K562 (cell line): ENCODE data around the gene B9D2. TPM values are rescaled to one million over a fixed set of nuclear protein-coding genes. Genes with fewer than 3 reads are reported as not detected.

Source experiments
- ATF7 ChIP-seq: fragments of 450-650 bp; IDR thresholded peaks from 2 replicates; pipeline ENCODE4 v1.7.1; 2014; ENCODE audit warnings: mild to moderate bottlenecking, moderate library complexity
- BHLHE40 ChIP-seq: IDR thresholded peaks from 2 replicates; pipeline ENCODE4 v1.6.1; 2011; ENCODE audit warnings: low read length, improper control_type of control experiment
- DPF2 ChIP-seq: fragments of 450-650 bp; IDR thresholded peaks from 2 replicates; pipeline ENCODE4 v1.6.1; 2016
- ETV1 ChIP-seq: fragments of 450-650 bp; conservative IDR thresholded peaks from 2 replicates; pipeline ENCODE4 v1.6.1; 2016; ENCODE audit warnings: missing genetic modification characterization, control low read depth, low read depth, missing compliant biosample characterization
- ETV6 ChIP-seq, 3 experiments: fragments of 150-350 bp in 1 of 3; sonication (generic) in 1 of 3; formaldehyde crosslinking in 1 of 3; IDR thresholded peaks; 2 replicates each; pipeline versions ENCODE4 v1.6.1 to v1.8.0; 2014 to 2022; ENCODE audit warnings: borderline replicate concordance in 2 of 3, low read depth in 2 of 3, antibody characterized with exemption in 1 of 3, low read length in 1 of 3, mild to moderate bottlenecking in 1 of 3, missing genetic modification reagents in 1 of 3
- MAFG ChIP-seq: fragments of 450-650 bp; conservative IDR thresholded peaks from 2 replicates; pipeline ENCODE4 v1.6.1; 2016; ENCODE audit warnings: missing genetic modification characterization, missing compliant biosample characterization
- MED1 ChIP-seq: sonication (generic); formaldehyde crosslinking; IDR thresholded peaks from 2 replicates; pipeline ENCODE4 v1.8.1; 2023; ENCODE audit warnings: missing genetic modification reagents, borderline replicate concordance
- MXI1 ChIP-seq: IDR thresholded peaks from 2 replicates; pipeline ENCODE4 v1.6.1; 2011; ENCODE audit warnings: low read depth, mild to moderate bottlenecking, improper control_type of control experiment, low read length
- NELFE ChIP-seq: IDR thresholded peaks from 2 replicates; pipeline ENCODE4 v1.6.1; 2011; ENCODE audit warnings: mild to moderate bottlenecking; ENCODE audit not compliant: insufficient read depth, insufficient read length
- PPARD ChIP-seq: fragments of 250-450 bp; sonication (Bioruptor Pico); IDR thresholded peaks from 2 replicates; pipeline ENCODE4 v1.8.0; 2022; ENCODE audit warnings: inconsistent platforms, mild to moderate bottlenecking, moderate library complexity
- RUNX1 ChIP-seq: sonication (generic); IDR thresholded peaks from 2 replicates; pipeline ENCODE4 v1.6.1; 2016; ENCODE audit warnings: antibody characterized with exemption, low read depth
- SOX6 ChIP-seq: fragments of 450-650 bp; IDR thresholded peaks from 2 replicates; pipeline ENCODE4 v1.6.1; 2014; ENCODE audit warnings: mild to moderate bottlenecking
- TRIM25 ChIP-seq: fragments of 450-650 bp; IDR thresholded peaks from 2 replicates; pipeline ENCODE4 v1.7.0; 2016; ENCODE audit warnings: borderline replicate concordance
- U2AF1 ChIP-seq: fragments of 200-400 bp; formaldehyde crosslinking; optimal IDR thresholded peaks from 2 replicates; pipeline ENCODE3; 2017; ENCODE audit warnings: mild to moderate bottlenecking, low read depth, low read length, moderate library complexity
- ZEB2 ChIP-seq: fragments of 450-650 bp; IDR thresholded peaks from 2 replicates; pipeline ENCODE4 v1.6.1; 2016
- ZFP91 ChIP-seq: sonication (generic); formaldehyde crosslinking; IDR thresholded peaks from 2 replicates; pipeline ENCODE4 v1.8.0; 2022; ENCODE audit warnings: mild to moderate bottlenecking, missing genetic modification reagents
- ZNF140 ChIP-seq: fragments of 250-450 bp; sonication (Bioruptor Pico); IDR thresholded peaks from 2 replicates; pipeline ENCODE4 v1.8.0; 2021; ENCODE audit warnings: moderate library complexity, mild to moderate bottlenecking, inconsistent platforms
- ZNF146 ChIP-seq: IDR thresholded peaks from one replicate; pipeline ENCODE4 v1.6.1; 2018; ENCODE audit warnings: missing compliant biosample characterization; ENCODE audit not compliant: unreplicated experiment
- ZNF184 ChIP-seq: sonication (generic); formaldehyde crosslinking; IDR thresholded peaks from 2 replicates; pipeline ENCODE4 v1.5.0; 2020; ENCODE audit warnings: missing genetic modification reagents
- ZNF408 ChIP-seq: fragments of 250-450 bp; sonication (Bioruptor Pico); IDR thresholded peaks from 2 replicates; pipeline ENCODE4 v1.4.0; 2020; ENCODE audit warnings: low read depth, mild to moderate bottlenecking, moderate library complexity
- ZNF655 ChIP-seq: fragments of 250-450 bp; sonication (Bioruptor Pico); IDR thresholded peaks from 2 replicates; pipeline ENCODE4 v1.5.0; 2021
- ZNF77 ChIP-seq: fragments of 250-450 bp; sonication (Bioruptor Pico); IDR thresholded peaks from 2 replicates; pipeline ENCODE4 v1.5.0; 2020
- polyA plus RNA-seq, 8 experiments: library from polyadenylated mRNA; depleted of rRNA in 4 of 8; stranded (reverse) in 5 of 8; unstranded in 3 of 8; fragments of >200 nt; fragmentation: Nextera tagmentation in 2 of 8; fragmentation: Illumina TruSeq in 1 of 8; extraction: Ambion mirVana in 2 of 8; extraction: Trizol in 1 of 8; gene quantifications; 2 replicates each; pipeline versions ENCODE4 v1.2.1 to v1.2.3, GENCODE V29; 2011 to 2014; ENCODE audit warnings: inconsistent platforms in 1 of 8, missing spikeins in 1 of 8
- total RNA-seq, 7 experiments: library from RNA; depleted of rRNA in 6 of 7; stranded (reverse); fragments of >200 nt in 6 of 7; fragmentation: Illumina TruSeq in 2 of 7; extraction: Trizol in 2 of 7; gene quantifications; 2 replicates each; pipeline versions ENCODE4 v1.2.1 to v1.2.3, GENCODE V29; 2011 to 2021; ENCODE audit warnings: low replicate concordance in 1 of 7
- TF ChIP-seq, protein P1 (sequence below): sonication (generic); formaldehyde crosslinking; IDR thresholded peaks from 2 replicates; pipeline ENCODE4 v1.8.1; 2022; ENCODE audit warnings: missing genetic modification reagents

The B9D2 gene
- total and polyA plus RNA-seq, 9 of the 15 experiments (the other 6 are each of a cell fraction or from before 2014, with no cell fraction given), result 0.83 to 6.9 (median 2.8) TPM

DNA sequence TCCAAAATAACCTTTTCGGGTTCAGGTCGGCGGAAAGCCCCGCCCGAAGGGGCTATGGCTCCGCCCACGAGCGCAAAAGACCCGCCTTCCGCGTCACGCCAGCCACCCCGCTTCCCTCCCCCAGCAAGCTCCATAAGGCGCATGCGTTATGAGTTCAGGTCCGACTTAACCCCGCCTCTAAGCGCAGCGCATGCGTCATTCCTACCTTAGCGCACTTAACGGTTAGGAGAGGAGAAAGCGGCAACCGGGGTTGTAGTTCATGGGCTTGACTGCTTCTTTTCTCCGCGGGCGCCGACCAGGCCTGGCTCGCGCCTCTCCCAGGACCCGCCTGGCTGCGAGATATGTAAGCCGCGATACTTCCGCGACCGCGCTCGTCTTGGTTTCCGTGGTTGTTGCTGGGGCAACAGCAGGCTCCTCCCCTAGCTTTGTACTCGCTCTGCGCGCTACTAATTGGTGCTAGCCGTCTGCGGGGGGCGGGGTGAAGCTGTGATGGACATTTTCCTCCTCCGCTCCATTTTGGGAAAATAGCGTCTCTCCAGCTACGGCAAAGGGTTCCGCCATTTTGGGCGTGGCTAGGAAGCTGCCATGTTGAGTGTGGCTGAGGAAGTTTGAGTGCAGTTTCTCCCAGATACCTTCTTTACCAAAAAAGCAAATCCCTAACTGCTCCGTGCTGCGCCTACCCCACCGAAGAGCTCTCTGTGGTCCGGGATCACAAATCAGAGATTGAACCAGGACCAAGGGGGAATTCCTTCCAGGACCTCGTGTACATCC lies at the start of gene B9D2 (continued):
- TF ChIP-seq, protein P1, sequence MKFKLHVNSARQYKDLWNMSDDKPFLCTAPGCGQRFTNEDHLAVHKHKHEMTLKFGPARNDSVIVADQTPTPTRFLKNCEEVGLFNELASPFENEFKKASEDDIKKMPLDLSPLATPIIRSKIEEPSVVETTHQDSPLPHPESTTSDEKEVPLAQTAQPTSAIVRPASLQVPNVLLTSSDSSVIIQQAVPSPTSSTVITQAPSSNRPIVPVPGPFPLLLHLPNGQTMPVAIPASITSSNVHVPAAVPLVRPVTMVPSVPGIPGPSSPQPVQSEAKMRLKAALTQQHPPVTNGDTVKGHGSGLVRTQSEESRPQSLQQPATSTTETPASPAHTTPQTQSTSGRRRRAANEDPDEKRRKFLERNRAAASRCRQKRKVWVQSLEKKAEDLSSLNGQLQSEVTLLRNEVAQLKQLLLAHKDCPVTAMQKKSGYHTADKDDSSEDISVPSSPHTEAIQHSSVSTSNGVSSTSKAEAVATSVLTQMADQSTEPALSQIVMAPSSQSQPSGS, result no peak
- no peak for TF ChIP-seq SOX6
- no peak for TF ChIP-seq RUNX1
- TF ChIP-seq ETV1, result no peak
- no peak for TF ChIP-seq ZEB2
- no peak for TF ChIP-seq U2AF1
- TF ChIP-seq BHLHE40, result no peak
- TF ChIP-seq ZNF146 (CRISPR knock-in tag), result no peak
- TF ChIP-seq ATF7, result peak; percentile 80
- no peak for TF ChIP-seq ZNF184
- TF ChIP-seq MAFG (tag), result no peak
- TF ChIP-seq ZNF140 (CRISPR knock-in tag), result no peak
- no peak for TF ChIP-seq ZNF655 (CRISPR knock-in tag)
- no peak for TF ChIP-seq PPARD
- TF ChIP-seq TRIM25, result no peak
- TF ChIP-seq MED1, result no peak
- TF ChIP-seq ZNF408 (CRISPR knock-in tag), result no peak
- TF ChIP-seq ZFP91, result no peak
- no peak for TF ChIP-seq DPF2
- TF ChIP-seq ZNF77, result no peak
- TF ChIP-seq MXI1, result peak; percentile 94
- TF ChIP-seq NELFE, result no peak
- TF ChIP-seq ETV6 (IDR thresholded peaks at IDR 0.05; ENCODE audit: borderline replicate concordance in 1 of 2, low read depth in 2 of 2, low read length in 1 of 2), result peak in 1 of 2 experiments; percentile 35; a peak in 1 of 4 replicates
- no peak for TF ChIP-seq ETV6 (CRISPR knock-in tag; IDR thresholded peaks at IDR 0.05; ENCODE audit: borderline replicate concordance)
